HepG2 (cell line): ENCODE measurements around the gene ATP8A1. TPM values are rescaled to one million over a fixed set of nuclear protein-coding genes. Genes with fewer than 3 reads are reported as not detected.

Experiments
- ATAC-seq: fragments of 200-7000 bp; cut with Tn5 transposase; 3 replicates; pipeline ENCODE4 v1.9.1; 2020; ENCODE audit warnings: mild to moderate bottlenecking, moderate library complexity
- BruUV-seq: library from RNA; stranded (reverse); fragments of 400-500 nt; replicated peaks from 2 replicates; lab custom pipeline; 2021; lab: Mats Ljungman, UMichigan
- CTCF ChIA-PET: fragments of 300-600 bp; formaldehyde crosslinking; extraction: SDS; loops from one replicate; lab custom pipeline; 2021; ENCODE audit warnings: low total read pairs, inconsistent platforms, low intra/inter-chr PET ratio; lab: Yijun Ruan, JAX
- POLR2A ChIA-PET: fragments of 350-600 bp; sonication (Branson Sonifier 250); formaldehyde crosslinking; loops from one replicate; lab custom pipeline; 2020; ENCODE audit warnings: antibody characterized with exemption, inconsistent platforms; lab: Yijun Ruan, JAX
- DNase-seq: peaks from one replicate; pipeline ENCODE4 v3.0.0-alpha.2; 2015; ENCODE audit warnings: low spot score
- FAIRE-seq: peaks from 3 replicates; lab custom pipeline; 2011; peaks lifted over from hg19 to GRCh38; lab: Jason Lieb, UNC
- H2AFZ ChIP-seq: one replicate; pipeline ENCODE4 v1.6.1; 2011; ENCODE audit warnings: low read length, inconsistent platforms
- H3K27ac ChIP-seq: fragments of 300-600 bp; 3 replicates; pipeline ENCODE4 v1.8.0; 2011; ENCODE audit warnings: mixed run types, mild to moderate bottlenecking, mixed read lengths, low read length, inconsistent platforms; ENCODE audit not compliant: insufficient read depth; ENCODE audit errors: extremely low read length
- H3K27me3 ChIP-seq, 2 experiments: fragments of 200-600 bp in 1 of 2; 2 replicates in 1 of 2; 3 replicates in 1 of 2; pipeline versions ENCODE4 v1.6.0 to v1.8.0; 2011; ENCODE audit warnings: low read length in 2 of 2, mild to moderate bottlenecking in 2 of 2, moderate library complexity in 2 of 2, inconsistent platforms in 1 of 2; ENCODE audit not compliant: insufficient read depth in 2 of 2, control insufficient read depth in 1 of 2
- H3K36me3 ChIP-seq, 2 experiments: fragments of 200-600 bp in 1 of 2; replicated peaks in 1 of 2; 2 replicates in 1 of 2; 3 replicates in 1 of 2; pipeline versions ENCODE4 v1.5.1 to v1.8.0; 2011; ENCODE audit warnings: low read length in 2 of 2, inconsistent platforms in 1 of 2; ENCODE audit not compliant: insufficient read depth in 2 of 2, control insufficient read depth in 1 of 2
- H3K4me1 ChIP-seq: 2 replicates; pipeline ENCODE4 v1.5.1; 2012; ENCODE audit warnings: low read length, inconsistent platforms; ENCODE audit not compliant: insufficient read depth
- H3K4me2 ChIP-seq: 2 replicates; pipeline ENCODE4 v1.6.0; 2011; ENCODE audit warnings: low read depth, low read length, inconsistent platforms
- H3K4me3 ChIP-seq, 3 experiments: fragments of 200-600 bp in 1 of 3; sonication (generic), shearing (Covaris generic) in 1 of 3; replicated peaks in 1 of 3; 2 replicates each; pipeline ENCODE4 v1.5.1; 2011 to 2016; ENCODE audit warnings: low read length in 3 of 3, inconsistent platforms in 2 of 3, low read depth in 2 of 3, mild to moderate bottlenecking in 2 of 3, control low read depth in 1 of 3, mixed read lengths in 1 of 3; ENCODE audit not compliant: insufficient read depth in 1 of 3
- H3K79me2 ChIP-seq: one replicate; pipeline ENCODE4 v1.6.1; 2011; ENCODE audit warnings: low read length, inconsistent platforms; ENCODE audit not compliant: insufficient read depth
- H3K9ac ChIP-seq: 2 replicates; pipeline ENCODE4 v1.6.0; 2011; ENCODE audit warnings: mild to moderate bottlenecking, low read depth, low read length, inconsistent platforms; ENCODE audit not compliant: insufficient read depth
- H3K9me3 ChIP-seq: 2 replicates; pipeline ENCODE4 v1.5.1; 2012; ENCODE audit warnings: mild to moderate bottlenecking, low read length
- H4K20me1 ChIP-seq: 2 replicates; pipeline ENCODE4 v1.6.0; 2011; ENCODE audit warnings: inconsistent platforms, mild to moderate bottlenecking, low read length, moderate library complexity; ENCODE audit not compliant: insufficient read depth
- ARHGAP35 ChIP-seq: sonication (generic); formaldehyde crosslinking; IDR thresholded peaks from 2 replicates; pipeline ENCODE4 v1.9.0; 2022; ENCODE audit warnings: mild to moderate bottlenecking, inconsistent platforms, moderate library complexity, missing genetic modification reagents, borderline replicate concordance
- ATRX ChIP-seq: sonication (generic); formaldehyde crosslinking; IDR thresholded peaks from 2 replicates; pipeline ENCODE4 v1.4.0; 2020; ENCODE audit warnings: missing genetic modification reagents, borderline replicate concordance
- ELF1 ChIP-seq: sonication (generic); formaldehyde crosslinking; IDR thresholded peaks from 2 replicates; pipeline ENCODE4 v1.4.0; 2020; ENCODE audit warnings: missing genetic modification reagents
- GABPA ChIP-seq, 2 experiments: IDR thresholded peaks; 2 replicates each; pipeline ENCODE4 v1.6.1; 2011 to 2016; ENCODE audit warnings: low read depth in 2 of 2, low read length in 1 of 2, missing biosample characterization in 1 of 2, missing genetic modification characterization in 1 of 2
- MTF2 ChIP-seq: sonication (generic); formaldehyde crosslinking; IDR thresholded peaks from 2 replicates; pipeline ENCODE4 v1.5.0; 2020; ENCODE audit warnings: missing genetic modification reagents, borderline replicate concordance
- NCOR1 ChIP-seq: fragments of 200-600 bp; sonication (generic); IDR thresholded peaks from 2 replicates; pipeline ENCODE4 v1.7.0; 2017; ENCODE audit warnings: antibody characterized with exemption, low read length, borderline replicate concordance
- ZBTB20 ChIP-seq: sonication (generic); formaldehyde crosslinking; IDR thresholded peaks from 2 replicates; pipeline ENCODE4 v1.8.1; 2023; ENCODE audit warnings: missing genetic modification reagents, low read depth, mild to moderate bottlenecking, borderline replicate concordance
- ZFP82 ChIP-seq: sonication (generic); formaldehyde crosslinking; IDR thresholded peaks from 2 replicates; pipeline ENCODE4 v1.5.1; 2020; ENCODE audit warnings: mild to moderate bottlenecking, missing genetic modification reagents, borderline replicate concordance
- ZNF333 ChIP-seq: sonication (generic); formaldehyde crosslinking; IDR thresholded peaks from 2 replicates; pipeline ENCODE4 v1.4.0; 2020; ENCODE audit warnings: mild to moderate bottlenecking, missing genetic modification reagents, borderline replicate concordance
- ZNF766 ChIP-seq: sonication (generic); formaldehyde crosslinking; IDR thresholded peaks from 2 replicates; pipeline ENCODE4 v1.5.0; 2020; ENCODE audit warnings: missing genetic modification reagents, borderline replicate concordance
- WGBS: methylation state at CpG from one replicate; pipeline ENCODE4 v1.1.6; 2017; ENCODE audit warnings: low lambda C conversion rate; 5-methylcytosine and 5-hydroxymethylcytosine counted together
- in situ Hi-C: cut with HindIII; loops from 2 replicates; pipeline ENCODE4 v1.10.0; 2017; ENCODE audit warnings: low pct_unique_long_range_greater_than_20kb; ENCODE audit not compliant: extremely low pct_ligation_motif_present
- intact Hi-C: fragments of 100-400 bp; cut with micrococcal nuclease; formaldehyde crosslinking; loops from one replicate; pipeline ENCODE4 v1.10.0; 2022; ENCODE audit not compliant: unreplicated experiment
- polyA plus RNA-seq, 8 experiments: library from polyadenylated mRNA; depleted of rRNA in 3 of 8; stranded (reverse) in 7 of 8; unstranded in 1 of 8; fragments of >200 nt; fragmentation: Illumina TruSeq in 4 of 8; extraction: Trizol in 4 of 8; gene quantifications; 2 replicates each; pipeline versions ENCODE4 v1.2.1 to v1.2.3, GENCODE V29; 2011 to 2016; ENCODE audit warnings: low read depth in 4 of 8, missing spikeins in 1 of 8, mixed read lengths in 1 of 8; ENCODE audit not compliant: insufficient read depth in 1 of 8
- total RNA-seq, 5 experiments: library from RNA; depleted of rRNA; stranded (reverse); fragments of >200 nt; fragmentation: Illumina TruSeq; extraction: Trizol; gene quantifications; 2 replicates each; pipeline ENCODE4 v1.2.3, GENCODE V29; 2016; ENCODE audit warnings: low read depth in 1 of 5
- TF ChIP-seq, protein P1 (sequence below): sonication (generic); formaldehyde crosslinking; IDR thresholded peaks from 2 replicates; pipeline ENCODE4 v1.4.0; 2020; ENCODE audit warnings: missing genetic modification reagents, borderline replicate concordance
- TF ChIP-seq, protein P2 (sequence below): sonication (generic); formaldehyde crosslinking; IDR thresholded peaks from 2 replicates; pipeline ENCODE4 v1.5.0; 2020; ENCODE audit warnings: mild to moderate bottlenecking, missing genetic modification reagents, borderline replicate concordance

Gene ATP8A1
- total and polyA plus RNA-seq, 2 of the 13 experiments (the other 11 are each of a cell fraction or from before 2014, with no cell fraction given) = 1.7 to 6.2 TPM

DNA sequence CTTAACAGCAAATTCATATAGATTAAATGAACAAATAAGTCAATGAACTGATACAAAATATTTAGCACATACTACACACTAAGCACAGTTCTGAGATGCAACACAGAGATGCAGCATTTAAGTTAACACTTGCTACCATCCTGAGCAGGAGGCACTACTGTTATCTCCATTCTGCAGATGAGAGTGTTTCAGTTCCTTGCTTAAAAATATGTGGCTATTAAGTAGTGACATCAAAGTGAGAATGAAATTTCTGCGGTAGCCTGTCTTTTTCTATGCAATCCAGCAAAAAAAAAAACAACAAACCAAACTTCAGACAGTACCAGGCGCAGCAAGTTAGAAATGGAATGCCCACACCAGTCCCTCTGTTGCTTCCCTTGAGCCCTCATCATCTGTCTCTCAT, 168.8 kb downstream of the ATP8A1 start:
- ChIA-PET POLR2A (no interaction called here), CTCF (no interaction called here)
- TF ChIP-seq ELF1 (CRISPR knock-in tag) = no peak
- no peak for TF ChIP-seq ZFP82
- Histone ChIP-seq H3K27me3 (no peaks in the 10 kb centered on the region), H3K4me3 (no peak overlapping the region), H4K20me1 (no peaks in the 10 kb centered on the region), H3K9ac (no peak overlapping the region), H3K27ac (no peak overlapping the region), H3K79me2 (no peaks in the 10 kb centered on the region), H2AFZ (no peak overlapping the region), H3K36me3 (no peaks in the 10 kb centered on the region), H3K4me2 (no peak overlapping the region), H3K9me3 (no peaks in the 10 kb centered on the region), H3K4me1 (peaks cover 6% of the 10 kb centered on the region; the same call in 1 of the 2 replicates)
- 67% methylated on average over 2 of the region's 2 CpGs for WGBS
- BruUV-seq = no TSS peak
- intact Hi-C loops (no loop called here), in situ Hi-C loops (no loop called here)
- FAIRE-seq (no peak), ATAC-seq (no peak), DNase-seq (no peak)

DNA sequence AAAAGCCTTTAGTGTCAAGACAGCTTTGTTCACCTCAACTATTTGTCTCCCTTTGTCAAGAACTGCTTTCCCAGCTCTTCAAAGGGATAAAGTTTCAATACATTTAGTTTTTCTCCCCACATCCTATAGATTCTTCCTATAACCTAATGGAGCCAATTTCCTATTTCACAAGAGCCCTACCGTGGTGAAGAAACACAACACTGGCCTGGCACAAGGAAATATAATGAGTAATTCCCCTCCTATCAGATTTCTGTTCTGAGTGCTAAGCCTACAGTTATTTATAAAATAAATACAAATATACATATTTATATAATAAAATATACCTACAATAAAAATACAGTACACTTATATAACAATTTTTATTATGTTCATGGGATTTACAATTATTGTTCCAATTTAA, 169.7 kb downstream of the ATP8A1 start:
- Histone ChIP-seq H3K9me3 (no peaks in the 10 kb centered on the region), H3K9ac (no peak overlapping the region), H3K27ac (no peak overlapping the region), H4K20me1 (no peaks in the 10 kb centered on the region), H3K27me3 (no peaks in the 10 kb centered on the region), H2AFZ (no peak overlapping the region)
- no peak for DNase-seq
- POLR2A ChIA-PET = no interaction called here
- intact Hi-C loops = no loop called here
- no peak for TF ChIP-seq ARHGAP35 (CRISPR knock-in tag)
- no peak for TF ChIP-seq GABPA (IDR thresholded peaks at IDR 0.05; ENCODE audit: low read depth, low read length)
- no peak for TF ChIP-seq GABPA (CRISPR knock-in tag; IDR thresholded peaks at IDR 0.05; ENCODE audit: low read depth)
- TF ChIP-seq ZNF766 = no peak
- TF ChIP-seq, protein P1, sequence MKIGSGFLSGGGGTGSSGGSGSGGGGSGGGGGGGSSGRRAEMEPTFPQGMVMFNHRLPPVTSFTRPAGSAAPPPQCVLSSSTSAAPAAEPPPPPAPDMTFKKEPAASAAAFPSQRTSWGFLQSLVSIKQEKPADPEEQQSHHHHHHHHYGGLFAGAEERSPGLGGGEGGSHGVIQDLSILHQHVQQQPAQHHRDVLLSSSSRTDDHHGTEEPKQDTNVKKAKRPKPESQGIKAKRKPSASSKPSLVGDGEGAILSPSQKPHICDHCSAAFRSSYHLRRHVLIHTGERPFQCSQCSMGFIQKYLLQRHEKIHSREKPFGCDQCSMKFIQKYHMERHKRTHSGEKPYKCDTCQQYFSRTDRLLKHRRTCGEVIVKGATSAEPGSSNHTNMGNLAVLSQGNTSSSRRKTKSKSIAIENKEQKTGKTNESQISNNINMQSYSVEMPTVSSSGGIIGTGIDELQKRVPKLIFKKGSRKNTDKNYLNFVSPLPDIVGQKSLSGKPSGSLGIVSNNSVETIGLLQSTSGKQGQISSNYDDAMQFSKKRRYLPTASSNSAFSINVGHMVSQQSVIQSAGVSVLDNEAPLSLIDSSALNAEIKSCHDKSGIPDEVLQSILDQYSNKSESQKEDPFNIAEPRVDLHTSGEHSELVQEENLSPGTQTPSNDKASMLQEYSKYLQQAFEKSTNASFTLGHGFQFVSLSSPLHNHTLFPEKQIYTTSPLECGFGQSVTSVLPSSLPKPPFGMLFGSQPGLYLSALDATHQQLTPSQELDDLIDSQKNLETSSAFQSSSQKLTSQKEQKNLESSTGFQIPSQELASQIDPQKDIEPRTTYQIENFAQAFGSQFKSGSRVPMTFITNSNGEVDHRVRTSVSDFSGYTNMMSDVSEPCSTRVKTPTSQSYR (CRISPR knock-in tag) = no peak
- TF ChIP-seq ATRX (CRISPR knock-in tag) = no peak
- no peak for TF ChIP-seq NCOR1
- TF ChIP-seq ZBTB20 (CRISPR knock-in tag) = no peak
- TF ChIP-seq, protein P2, sequence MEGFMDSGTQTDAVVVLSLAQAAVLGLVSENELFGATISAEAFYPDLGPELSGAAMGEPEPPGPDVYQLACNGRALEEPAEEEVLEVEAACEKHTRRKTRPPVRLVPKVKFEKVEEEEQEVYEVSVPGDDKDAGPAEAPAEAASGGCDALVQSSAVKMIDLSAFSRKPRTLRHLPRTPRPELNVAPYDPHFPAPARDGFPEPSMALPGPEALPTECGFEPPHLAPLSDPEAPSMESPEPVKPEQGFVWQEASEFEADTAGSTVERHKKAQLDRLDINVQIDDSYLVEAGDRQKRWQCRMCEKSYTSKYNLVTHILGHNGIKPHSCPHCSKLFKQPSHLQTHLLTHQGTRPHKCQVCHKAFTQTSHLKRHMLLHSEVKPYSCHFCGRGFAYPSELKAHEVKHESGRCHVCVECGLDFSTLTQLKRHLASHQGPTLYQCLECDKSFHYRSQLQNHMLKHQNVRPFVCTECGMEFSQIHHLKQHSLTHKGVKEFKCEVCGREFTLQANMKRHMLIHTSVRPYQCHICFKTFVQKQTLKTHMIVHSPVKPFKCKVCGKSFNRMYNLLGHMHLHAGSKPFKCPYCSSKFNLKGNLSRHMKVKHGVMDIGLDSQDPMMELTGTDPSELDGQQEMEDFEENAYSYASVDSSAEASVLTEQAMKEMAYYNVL = no peak
- TF ChIP-seq MTF2 (CRISPR knock-in tag) = no peak
- no peak for TF ChIP-seq ZNF333 (CRISPR knock-in tag)
- TF ChIP-seq, all 625 proteins: peak for 0
- CTCF ChIA-PET = no interaction called here
- in situ Hi-C loops = no loop called here
- FAIRE-seq (no peak), ATAC-seq (no peak)
- Histone ChIP-seq H3K4me2 (no peak overlapping the region), H3K4me1 (no peaks in the 10 kb centered on the region), H3K36me3 (no peaks in the 10 kb centered on the region), H3K79me2 (no peaks in the 10 kb centered on the region), H3K4me3 (no peak overlapping the region)
- 38% methylated on average over 1 of the region's 1 CpG for WGBS
- no TSS peak for BruUV-seq
